ENCODE measurements around the gene ANKDD1A.

Gene ANKDD1A

DNA sequence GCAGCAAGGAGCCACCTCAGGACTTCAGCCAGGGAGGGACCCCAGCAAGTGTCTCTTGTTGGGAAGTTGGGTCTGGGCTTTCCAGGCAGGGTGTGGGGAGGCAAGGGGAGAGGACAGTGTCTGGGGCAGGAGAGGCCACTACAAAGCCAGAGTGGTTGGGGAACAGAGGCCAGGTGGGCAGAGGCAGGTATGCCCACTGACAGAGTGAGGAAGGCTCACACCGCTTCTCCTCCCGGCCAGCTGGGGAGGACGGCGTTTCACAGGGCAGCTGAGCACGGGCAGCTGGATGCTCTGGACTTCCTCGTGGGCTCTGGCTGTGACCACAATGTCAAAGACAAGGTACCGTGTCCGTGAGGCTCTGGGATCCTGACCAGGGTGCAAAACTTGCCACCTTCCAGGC is 15.0 kb downstream of the ANKDD1A start:
- no peak for DNase-seq

- no peak for DNase-seq
Measured at GRCh38 chr15:64928626-64929220, 17.0 kb downstream of the ANKDD1A start.

DNA sequence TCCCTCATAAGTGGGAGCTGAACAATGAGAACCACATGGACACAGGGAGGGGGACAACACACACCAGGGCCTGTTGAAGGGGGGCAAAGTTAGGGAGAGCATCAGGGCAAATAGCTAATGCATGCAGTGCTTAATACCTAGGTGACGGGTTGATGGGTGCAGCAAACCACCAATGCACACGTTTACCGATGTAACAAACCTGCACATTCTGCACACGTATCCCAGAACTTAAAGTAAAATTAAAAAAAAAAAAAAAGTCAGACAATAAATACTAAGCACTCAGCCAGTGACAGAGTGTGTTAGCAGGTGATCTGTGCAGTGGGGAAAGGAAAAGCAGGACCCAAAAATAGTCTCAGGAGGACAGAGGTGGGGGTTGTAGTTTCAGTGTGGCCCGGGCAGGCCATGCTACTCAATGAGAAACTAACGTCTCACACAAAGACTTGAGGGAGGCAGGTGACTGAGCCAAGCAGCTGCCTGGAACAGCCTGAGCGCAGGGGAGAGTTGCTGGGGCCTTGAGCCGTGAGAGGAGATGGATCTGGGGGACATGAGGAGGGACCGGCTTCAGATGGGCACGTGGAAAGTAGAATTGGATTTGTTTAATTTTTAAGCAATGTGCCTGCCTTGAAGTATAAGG is 18.4 kb downstream of the ANKDD1A start:
- no peak for DNase-seq

DNA sequence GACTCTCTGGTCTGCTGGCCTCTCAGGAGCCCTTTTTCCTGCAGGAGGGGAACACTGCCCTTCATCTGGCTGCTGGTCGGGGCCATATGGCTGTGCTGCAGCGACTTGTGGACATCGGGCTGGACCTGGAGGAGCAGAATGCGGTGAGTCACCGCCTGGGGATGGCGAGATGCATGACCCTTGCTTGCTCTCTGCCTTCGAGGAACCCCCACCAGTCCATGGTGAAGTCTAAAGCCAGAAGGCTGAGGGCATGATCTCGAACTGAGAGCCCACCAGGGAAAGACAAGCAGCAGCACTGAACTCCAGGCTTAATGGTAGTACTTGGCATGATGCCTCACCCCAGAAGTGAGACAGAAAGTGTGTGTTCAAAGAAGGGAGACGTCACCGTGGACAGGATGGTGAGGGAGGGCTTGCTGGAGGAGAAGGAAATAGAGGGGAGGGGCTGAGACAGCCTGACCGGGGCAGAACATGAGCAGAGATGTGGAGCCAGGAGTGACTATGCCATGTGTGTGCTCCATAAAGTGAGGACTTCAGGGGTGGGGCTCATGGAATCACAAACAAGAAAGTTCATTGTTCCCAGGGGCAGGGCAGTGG is 19.2 kb downstream of the ANKDD1A start:
- DNase-seq, result no peak

- DNase-seq, result no peak
Measured at GRCh38 chr15:64931381-64931780, 19.7 kb downstream of the ANKDD1A start.

GRCh38 chr15:64934023-64934422 is 22.3 kb downstream of the ANKDD1A start:
- no peak for DNase-seq

GRCh38 chr15:64938192-64938591 is 26.5 kb downstream of the ANKDD1A start:
- DNase-seq, result no peak

DNA sequence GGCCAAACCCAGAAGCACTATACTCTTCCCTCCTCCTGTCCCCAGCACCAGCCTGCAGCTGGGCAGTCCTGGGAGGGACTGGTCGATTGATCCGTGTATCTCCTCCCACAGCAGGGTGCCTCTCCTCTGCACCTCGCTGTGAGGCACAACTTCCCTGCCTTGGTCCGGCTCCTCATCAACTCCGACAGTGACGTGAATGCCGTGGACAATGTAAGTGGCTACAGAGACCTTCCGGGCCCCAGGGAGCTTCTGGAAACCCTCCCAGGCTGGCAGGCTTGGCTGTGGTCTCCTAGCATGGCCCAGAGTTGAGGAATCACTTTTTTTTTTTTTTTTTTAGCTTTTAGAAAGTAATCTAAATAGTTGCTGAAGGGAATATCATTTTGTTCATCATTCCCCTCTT is 30.7 kb downstream of the ANKDD1A start:
- DNase-seq, result no peak

DNA sequence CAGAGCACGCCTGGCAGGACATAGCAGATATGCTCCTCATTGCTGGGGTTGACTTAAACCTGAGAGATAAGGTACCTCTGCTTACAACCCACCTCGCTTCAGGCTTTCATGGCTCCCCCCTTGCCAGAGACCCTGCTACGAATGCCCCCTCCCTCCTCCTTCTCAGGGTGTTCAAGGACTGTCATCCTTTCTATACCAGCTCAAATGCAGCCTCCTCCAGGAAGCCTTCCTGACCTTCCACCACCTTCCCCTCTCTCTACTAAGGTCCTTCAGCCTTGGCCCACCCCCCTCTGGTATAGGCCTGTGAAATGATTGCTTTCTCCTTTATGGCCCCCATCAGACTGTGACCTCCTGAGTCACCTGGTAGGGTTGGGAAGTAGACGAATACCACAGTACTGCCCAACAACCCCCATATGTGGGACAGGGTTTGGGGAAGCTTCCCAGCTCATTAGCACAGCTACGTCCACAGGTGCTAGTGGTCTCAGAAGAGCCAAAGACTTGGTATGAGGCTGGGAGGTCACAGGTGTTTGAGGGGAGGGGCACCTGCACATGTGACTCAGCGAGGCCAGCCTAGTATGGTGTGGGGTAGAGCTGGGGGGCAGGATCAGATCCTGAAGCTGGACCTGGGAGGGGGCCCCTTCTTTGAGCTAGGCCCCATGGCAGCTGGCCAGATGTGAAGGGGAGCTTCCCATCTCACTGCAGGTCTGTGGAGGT is 32.0 kb downstream of the ANKDD1A start:
- DNase-seq, result no peak

DNA sequence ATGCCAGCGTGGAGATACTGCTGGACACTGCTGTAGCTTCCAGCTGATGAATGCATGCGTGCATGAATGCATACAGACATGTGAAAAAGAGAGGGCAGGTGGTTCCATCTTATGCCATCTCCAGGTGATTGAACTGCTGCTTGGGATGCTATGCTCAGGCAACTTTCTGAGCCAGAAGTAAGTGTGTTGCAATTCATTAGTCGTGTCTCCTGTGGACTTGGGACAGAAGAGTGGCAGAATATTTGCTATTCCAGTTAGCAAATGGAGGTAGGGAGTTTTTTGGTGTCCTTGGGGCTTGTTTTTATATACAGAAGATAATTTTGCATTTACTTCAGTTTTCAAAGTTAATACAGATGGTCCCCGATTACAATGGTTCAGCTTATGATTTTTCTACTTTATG is 33.3 kb downstream of the ANKDD1A start:
- no peak for DNase-seq

- no peak for DNase-seq
Measured at GRCh38 chr15:64947211-64947610, 35.5 kb downstream of the ANKDD1A start.

- DNase-seq, result no peak
Measured at GRCh38 chr15:64948916-64949315, 37.2 kb downstream of the ANKDD1A start.

DNA sequence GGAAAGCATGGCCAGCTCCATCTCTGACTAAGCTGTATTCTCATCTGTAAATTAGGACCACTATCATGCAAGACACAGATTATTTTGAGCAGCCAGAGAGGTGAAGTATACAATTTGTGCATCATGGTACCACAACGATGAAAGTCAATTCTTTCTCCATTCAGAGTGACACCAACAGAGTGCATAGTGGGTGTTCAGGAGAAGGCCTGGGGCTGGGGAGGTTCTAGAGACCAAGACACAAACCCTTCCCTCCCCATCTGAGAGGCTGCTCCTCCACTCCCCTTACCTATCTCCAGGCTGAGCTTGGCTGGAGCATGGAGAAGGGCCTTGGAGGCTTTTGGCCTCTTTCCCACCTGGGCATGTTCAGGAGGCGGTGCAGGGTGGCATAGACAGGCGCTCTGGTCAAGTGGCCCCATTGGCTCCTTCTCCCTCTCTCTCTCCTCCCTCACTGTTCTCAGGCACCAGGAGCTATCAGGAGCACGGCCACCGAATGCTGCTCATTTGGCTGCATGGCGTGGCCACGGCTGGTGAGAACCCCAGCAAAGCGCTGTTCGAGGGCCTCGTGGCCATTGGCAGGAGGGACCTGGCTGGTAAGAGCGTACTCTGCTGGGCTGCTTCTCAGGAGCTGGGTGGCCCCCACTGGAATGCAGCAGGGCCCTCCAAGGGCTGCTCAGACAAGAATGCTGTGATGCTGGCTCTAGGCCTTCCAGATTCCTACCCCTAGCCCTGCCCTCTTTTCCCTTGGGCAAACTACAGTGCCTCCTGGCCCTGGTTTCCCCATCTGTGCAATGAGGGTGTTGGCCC is 37.9 kb downstream of the ANKDD1A start:
- DNase-seq, result no peak

GRCh38 chr15:64950888-64951287 is 39.2 kb downstream of the ANKDD1A start:
- no peak for DNase-seq

GRCh38 chr15:64951777-64952418 is 40.2 kb downstream of the ANKDD1A start:
- DNase-seq, result no peak

- DNase-seq, result no peak
Measured at GRCh38 chr15:64954395-64954794, 42.7 kb downstream of the ANKDD1A start.

- no peak for DNase-seq
Measured at GRCh38 chr15:64959128-64959527, 47.4 kb downstream of the ANKDD1A start.

DNA sequence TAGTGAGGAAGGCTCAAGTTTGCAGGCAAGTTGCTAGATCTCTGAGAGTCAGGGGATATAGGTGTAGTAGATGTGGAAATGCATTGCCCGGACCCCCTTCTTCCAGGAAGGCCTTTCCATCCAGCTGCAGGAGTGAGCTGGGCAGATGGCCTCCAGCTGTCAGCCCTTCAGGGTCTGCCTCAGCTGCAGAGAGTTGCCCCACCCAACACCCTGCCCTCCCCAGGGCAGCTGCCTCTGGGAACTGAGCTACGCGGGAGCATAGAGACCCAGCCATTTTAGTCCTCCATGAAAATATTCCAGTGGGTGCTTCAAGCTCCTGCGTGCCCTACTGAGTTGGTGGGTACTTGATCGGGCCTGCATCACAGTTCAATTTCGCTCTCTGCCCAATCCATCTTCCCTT is 48.5 kb downstream of the ANKDD1A start:
- no peak for DNase-seq

GRCh38 chr15:64961013-64961412 is 49.3 kb downstream of the ANKDD1A start:
- no peak for DNase-seq

DNA sequence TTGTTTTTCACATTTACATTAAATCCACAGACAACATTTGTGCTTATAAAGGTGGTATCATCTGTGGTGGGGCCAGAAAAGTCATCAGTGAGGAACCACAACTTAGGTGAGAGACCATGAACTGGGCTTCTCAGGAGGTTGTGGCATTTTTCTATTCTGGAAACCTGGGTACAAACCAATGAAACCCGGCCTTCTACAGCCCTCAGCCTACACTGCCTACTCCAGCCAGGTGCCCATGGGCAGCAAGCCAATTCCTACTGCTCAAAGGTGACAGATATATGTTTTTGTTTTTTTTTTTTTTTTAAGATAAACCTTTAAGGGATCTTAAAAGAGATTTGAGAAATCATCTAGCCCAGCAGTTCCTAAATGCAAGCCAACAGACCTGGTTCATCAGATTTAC is 57.7 kb downstream of the ANKDD1A start:
- no peak for DNase-seq

- peak; percentile 39 for DNase-seq
Measured at GRCh38 chr15:64970698-64971097, 59.0 kb downstream of the ANKDD1A start.

DNA sequence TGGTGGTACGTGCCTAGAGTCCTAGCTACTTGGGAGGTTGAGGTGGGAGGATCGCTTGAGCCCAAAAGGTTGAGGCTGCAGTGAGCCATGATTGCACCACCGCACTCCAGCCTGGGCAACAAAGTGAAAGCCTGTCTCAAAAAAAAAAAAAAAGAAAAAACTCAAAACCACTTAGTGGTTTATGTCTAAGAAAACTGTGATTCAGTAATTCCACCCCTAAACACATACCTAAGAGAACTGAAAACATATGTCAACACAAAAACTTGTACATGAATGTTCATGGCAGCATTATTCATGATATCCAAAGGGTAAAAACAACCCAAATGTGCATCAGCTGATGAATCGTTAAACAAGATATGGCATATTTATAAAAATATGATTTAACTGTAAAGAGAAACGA is 63.7 kb downstream of the ANKDD1A start:
- DNase-seq, result no peak

DNA sequence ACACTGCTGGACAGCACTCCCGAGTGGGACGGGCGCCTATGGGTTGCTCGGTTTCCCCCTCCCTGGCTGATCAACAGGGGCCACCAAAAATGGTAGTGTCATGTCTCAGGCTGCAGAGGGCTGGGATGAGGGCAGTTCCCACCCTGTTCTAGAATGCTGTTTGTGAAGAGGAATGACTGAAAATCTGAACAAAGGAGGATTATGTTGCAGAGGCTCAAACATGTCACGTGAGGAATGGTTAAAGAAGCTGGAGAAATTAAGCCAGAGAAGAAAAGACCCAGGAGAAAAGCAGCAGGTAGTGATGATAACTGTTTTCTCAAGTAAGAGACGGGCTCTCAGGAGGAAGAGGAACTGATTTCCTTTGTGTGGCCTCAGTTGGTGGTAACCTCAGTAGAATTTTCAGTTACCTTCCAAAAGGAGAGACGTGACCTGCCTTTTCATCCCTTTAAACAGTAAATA is 67.6 kb downstream of the ANKDD1A start:
- no peak for DNase-seq
